SK-N-SH (cell line): ENCODE data around the gene KCNA5. TPM values are rescaled to one million over a fixed set of nuclear protein-coding genes. Genes with fewer than 3 reads are reported as not detected.

ENCODE experiments used
- CTCF ChIA-PET: fragments of 300-600, 350-600 bp; formaldehyde crosslinking; extraction: SDS; loops from one replicate; lab custom pipeline; 2021; lab: Yijun Ruan, JAX
- POLR2A ChIA-PET: fragments of 350-600 bp; sonication (Branson Sonifier 250); formaldehyde crosslinking; extraction: SDS; loops from one replicate; lab custom pipeline; 2020; ENCODE audit warnings: antibody characterized with exemption, inconsistent platforms; lab: Yijun Ruan, JAX
- DNase-seq: peaks from one replicate; pipeline ENCODE4 v3.0.0; 2012
- H2AFZ ChIP-seq: fragments of 200-600 bp; sonication (generic); 2 replicates; pipeline ENCODE4 v1.8.1; 2016; ENCODE audit warnings: antibody characterized with exemption, mild to moderate bottlenecking, low read depth
- H3F3A ChIP-seq: fragments of 200-600 bp; sonication (generic); replicated peaks from 2 replicates; pipeline ENCODE3; 2016; ENCODE audit warnings: antibody characterized with exemption, mild to moderate bottlenecking; ENCODE audit not compliant: insufficient read depth
- H3K27ac ChIP-seq, 2 experiments: fragments of 200-500 bp in 1 of 2; fragments of 200-600 bp in 1 of 2; sonication (Bioruptor generic) in 1 of 2; sonication (generic), shearing (Covaris generic) in 1 of 2; 2 replicates each; pipeline versions ENCODE4 v1.5.1 to v1.6.1; 2014 to 2016; ENCODE audit warnings: low read depth in 2 of 2, inconsistent platforms in 1 of 2, low read length in 1 of 2, mild to moderate bottlenecking in 1 of 2, mixed read lengths in 1 of 2
- H3K27me3 ChIP-seq: fragments of 200-600 bp; sonication (generic), shearing (Covaris generic); 2 replicates; pipeline ENCODE4 v1.6.1; 2016; ENCODE audit warnings: mixed run types; ENCODE audit not compliant: insufficient read depth
- H3K36me3 ChIP-seq, 2 experiments: fragments of 200-500 bp in 1 of 2; fragments of 200-600 bp in 1 of 2; sonication (Bioruptor generic) in 1 of 2; sonication (generic) in 1 of 2; replicated peaks in 1 of 2; 2 replicates each; pipeline versions ENCODE3 to v1.5.1; 2014 to 2016; ENCODE audit warnings: low read length in 1 of 2, mild to moderate bottlenecking in 1 of 2; ENCODE audit not compliant: insufficient read depth in 2 of 2, control insufficient read depth in 1 of 2
- H3K4me1 ChIP-seq, 2 experiments: fragments of 200-500 bp in 1 of 2; fragments of 200-600 bp in 1 of 2; sonication (Bioruptor generic) in 1 of 2; sonication (generic), shearing (Covaris generic) in 1 of 2; 2 replicates each; pipeline versions ENCODE4 v1.5.1 to v1.6.1; 2014 to 2016; ENCODE audit warnings: low read depth in 1 of 2, low read length in 1 of 2, mixed run types in 1 of 2; ENCODE audit not compliant: insufficient read depth in 2 of 2, control insufficient read depth in 1 of 2
- H3K4me2 ChIP-seq: fragments of 200-600 bp; sonication (generic), shearing (Covaris generic); 2 replicates; pipeline ENCODE4 v1.6.1; 2017; ENCODE audit warnings: mixed run types
- H3K4me3 ChIP-seq, 2 experiments: fragments of 200-500 bp in 1 of 2; fragments of 200-600 bp in 1 of 2; sonication (Bioruptor generic) in 1 of 2; sonication (generic), shearing (Covaris generic) in 1 of 2; 2 replicates each; pipeline versions ENCODE4 v1.5.1 to v1.8.1; 2014 to 2016; ENCODE audit warnings: low read depth in 2 of 2, inconsistent platforms in 1 of 2, low read length in 1 of 2, mild to moderate bottlenecking in 1 of 2, mixed read lengths in 1 of 2, moderate library complexity in 1 of 2
- H3K79me2 ChIP-seq: fragments of 200-600 bp; sonication (generic); 2 replicates; pipeline ENCODE4 v1.8.1; 2017; ENCODE audit warnings: mild to moderate bottlenecking; ENCODE audit not compliant: insufficient read depth
- H3K9ac ChIP-seq: fragments of 200-600 bp; sonication (generic); 2 replicates; pipeline ENCODE4 v1.6.1; 2017; ENCODE audit warnings: mixed run types
- H3K9me2 ChIP-seq: fragments of 200-600 bp; sonication (generic); 2 replicates; pipeline ENCODE4 v1.6.1; 2017; ENCODE audit warnings: mixed run types
- H3K9me3 ChIP-seq: fragments of 200-600 bp; sonication (generic); 2 replicates; pipeline ENCODE4 v1.6.1; 2017; ENCODE audit warnings: mixed run types, mild to moderate bottlenecking, moderate library complexity
- H4K20me1 ChIP-seq: fragments of 200-600 bp; sonication (generic); 2 replicates; pipeline ENCODE4 v1.6.1; 2017; ENCODE audit warnings: mild to moderate bottlenecking, mixed run types; ENCODE audit not compliant: insufficient read depth
- ELF1 ChIP-seq: IDR thresholded peaks from 2 replicates; pipeline ENCODE4 v1.4.0; 2012
- FOXJ3 ChIP-seq: sonication (generic); formaldehyde crosslinking; IDR thresholded peaks from 2 replicates; pipeline ENCODE4 v1.5.1; 2020; ENCODE audit warnings: mild to moderate bottlenecking, missing genetic modification reagents
- FOXM1 ChIP-seq: IDR thresholded peaks from 2 replicates; pipeline ENCODE4 v1.4.0; 2012; ENCODE audit warnings: low read depth, mild to moderate bottlenecking
- GABPA ChIP-seq: IDR thresholded peaks from 2 replicates; pipeline ENCODE4 v1.4.0; 2012; ENCODE audit warnings: low read depth, mild to moderate bottlenecking
- GATA2 ChIP-seq: sonication (generic); formaldehyde crosslinking; IDR thresholded peaks from 2 replicates; pipeline ENCODE4 v1.5.0; 2020; ENCODE audit warnings: mild to moderate bottlenecking, missing genetic modification reagents
- NFIC ChIP-seq: IDR thresholded peaks from 2 replicates; pipeline ENCODE4 v1.4.0; 2012; ENCODE audit warnings: borderline replicate concordance
- NRF1 ChIP-seq: IDR thresholded peaks from 2 replicates; pipeline ENCODE4 v1.6.1; 2012; ENCODE audit warnings: low read depth, mild to moderate bottlenecking, low read length
- PBX3 ChIP-seq: IDR thresholded peaks from 2 replicates; pipeline ENCODE4; 2012
- RAD21 ChIP-seq: IDR thresholded peaks from 2 replicates; pipeline ENCODE4 v1.6.1; 2012; ENCODE audit warnings: mild to moderate bottlenecking, low read length
- RCOR1 ChIP-seq: fragments of 150-350 bp; IDR thresholded peaks from 2 replicates; pipeline ENCODE4 v1.6.1; 2017; ENCODE audit warnings: antibody characterized with exemption, low read length
- RFX5 ChIP-seq: IDR thresholded peaks from 2 replicates; pipeline ENCODE4 v1.6.1; 2012; ENCODE audit warnings: mild to moderate bottlenecking, improper control_type of control experiment, low read length
- SMC3 ChIP-seq: IDR thresholded peaks from 2 replicates; pipeline ENCODE4 v1.6.1; 2012; ENCODE audit warnings: low read depth, low read length, improper control_type of control experiment
- TCF12 ChIP-seq: IDR thresholded peaks from 2 replicates; pipeline ENCODE4 v1.4.0; 2012
- TEAD4 ChIP-seq: IDR thresholded peaks from 2 replicates; pipeline ENCODE4 v1.4.0; 2012; ENCODE audit warnings: mild to moderate bottlenecking, borderline replicate concordance; ENCODE audit not compliant: insufficient read depth
- USF1 ChIP-seq: IDR thresholded peaks from 2 replicates; pipeline ENCODE4 v1.4.0; 2012; ENCODE audit warnings: low read depth, borderline replicate concordance
- WGBS: methylation state at CpG from one replicate; pipeline ENCODE4 v1.1.6; 2017; ENCODE audit warnings: low lambda C conversion rate; 5-methylcytosine and 5-hydroxymethylcytosine counted together
- polyA plus RNA-seq, 3 experiments: library from polyadenylated mRNA; depleted of rRNA; stranded (reverse); fragments of >200 nt; gene quantifications; 2 replicates each; pipeline ENCODE4 v1.2.3, GENCODE V29; 2012
- TF ChIP-seq, protein P1 (sequence below): fragments of 150-350 bp; IDR thresholded peaks from 2 replicates; pipeline ENCODE4 v1.6.1; 2017; ENCODE audit warnings: antibody characterized with exemption, low read length, low read depth, borderline replicate concordance
- TF ChIP-seq, protein P2 (sequence below): fragments of 200-600 bp; sonication (generic); IDR thresholded peaks from 2 replicates; pipeline ENCODE4 v1.6.1; 2017; ENCODE audit warnings: antibody characterized with exemption, mild to moderate bottlenecking, moderate library complexity
- TF ChIP-seq, protein P3 (sequence below): IDR thresholded peaks from 2 replicates; pipeline ENCODE4 v1.4.0; 2012; ENCODE audit warnings: low read depth, borderline replicate concordance

KCNA5 gene
- polyA plus RNA-seq, 1 of the 3 experiments (the other 2 are of a cell fraction) = not detected

DNA sequence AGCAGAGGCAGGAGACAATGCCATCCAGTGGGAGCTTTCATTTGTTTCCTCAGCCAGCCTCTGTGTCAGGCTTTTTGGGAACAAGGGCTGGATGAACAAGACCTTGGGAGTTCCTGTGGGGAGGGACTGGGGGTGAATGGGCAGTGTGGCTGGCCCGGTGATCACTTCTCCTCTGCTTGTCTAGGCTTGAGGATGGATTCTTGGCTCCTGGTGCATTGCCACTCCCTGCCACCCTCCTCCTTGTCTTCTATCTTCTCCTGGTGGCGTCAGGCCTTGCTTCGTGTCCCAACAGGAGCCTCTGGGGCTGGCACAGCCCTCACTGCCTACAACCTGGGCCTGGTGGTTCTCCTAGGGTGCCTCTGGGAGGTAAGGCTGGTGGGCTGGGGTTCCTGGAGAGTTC is 25.0 kb upstream of the KCNA5 start:
- Histone ChIP-seq H3K27ac (no peak overlapping the region), H3K4me3 (no peak overlapping the region), H3K9me2 (no peaks in the 10 kb centered on the region), H4K20me1 (no peaks in the 10 kb centered on the region), H2AFZ (no peak overlapping the region), H3K4me2 (no peak overlapping the region), H3K36me3 (no peaks in the 10 kb centered on the region), H3K79me2 (no peaks in the 10 kb centered on the region), H3K9me3 (no peaks in the 10 kb centered on the region), H3K4me1 (no peaks in the 10 kb centered on the region), H3K27me3 (peaks cover 94% of the 10 kb centered on the region), H3K9ac (no peak overlapping the region), H3F3A (no peaks in the 10 kb centered on the region)
- TF ChIP-seq RAD21 (no peak), FOXM1 (no peak), FOXJ3 (CRISPR knock-in tag) (no peak), GABPA (no peak)
- TF ChIP-seq, protein P1, sequence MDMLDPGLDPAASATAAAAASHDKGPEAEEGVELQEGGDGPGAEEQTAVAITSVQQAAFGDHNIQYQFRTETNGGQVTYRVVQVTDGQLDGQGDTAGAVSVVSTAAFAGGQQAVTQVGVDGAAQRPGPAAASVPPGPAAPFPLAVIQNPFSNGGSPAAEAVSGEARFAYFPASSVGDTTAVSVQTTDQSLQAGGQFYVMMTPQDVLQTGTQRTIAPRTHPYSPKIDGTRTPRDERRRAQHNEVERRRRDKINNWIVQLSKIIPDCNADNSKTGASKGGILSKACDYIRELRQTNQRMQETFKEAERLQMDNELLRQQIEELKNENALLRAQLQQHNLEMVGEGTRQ = no peak
- ChIA-PET POLR2A (no interaction called here), CTCF (no interaction called here)
- no peak for DNase-seq
- 0% methylated on average over 3 of the region's 3 CpGs for WGBS

DNA sequence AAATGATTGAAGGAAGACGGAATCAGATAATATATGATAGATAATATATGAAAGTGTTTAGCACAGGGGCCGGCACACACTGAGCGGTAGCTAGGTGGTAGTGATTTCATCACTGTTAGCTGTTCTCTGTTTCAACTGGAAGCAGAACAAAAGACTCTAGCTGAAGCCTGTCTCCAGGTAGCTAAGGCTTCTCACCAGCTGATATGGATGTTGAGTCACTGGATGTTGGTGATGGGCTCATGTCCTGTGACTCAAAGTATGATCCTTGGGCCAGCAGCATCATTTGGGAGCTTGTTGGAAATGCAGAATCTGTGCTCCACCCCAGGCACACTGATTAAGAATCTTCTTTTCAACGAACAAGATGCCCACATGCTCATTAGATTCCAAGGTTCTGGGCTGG is 21.7 kb upstream of the KCNA5 start:
- TF ChIP-seq ELF1 = no peak
- no peak for TF ChIP-seq GATA2 (CRISPR knock-in tag)
- TF ChIP-seq, protein P2, sequence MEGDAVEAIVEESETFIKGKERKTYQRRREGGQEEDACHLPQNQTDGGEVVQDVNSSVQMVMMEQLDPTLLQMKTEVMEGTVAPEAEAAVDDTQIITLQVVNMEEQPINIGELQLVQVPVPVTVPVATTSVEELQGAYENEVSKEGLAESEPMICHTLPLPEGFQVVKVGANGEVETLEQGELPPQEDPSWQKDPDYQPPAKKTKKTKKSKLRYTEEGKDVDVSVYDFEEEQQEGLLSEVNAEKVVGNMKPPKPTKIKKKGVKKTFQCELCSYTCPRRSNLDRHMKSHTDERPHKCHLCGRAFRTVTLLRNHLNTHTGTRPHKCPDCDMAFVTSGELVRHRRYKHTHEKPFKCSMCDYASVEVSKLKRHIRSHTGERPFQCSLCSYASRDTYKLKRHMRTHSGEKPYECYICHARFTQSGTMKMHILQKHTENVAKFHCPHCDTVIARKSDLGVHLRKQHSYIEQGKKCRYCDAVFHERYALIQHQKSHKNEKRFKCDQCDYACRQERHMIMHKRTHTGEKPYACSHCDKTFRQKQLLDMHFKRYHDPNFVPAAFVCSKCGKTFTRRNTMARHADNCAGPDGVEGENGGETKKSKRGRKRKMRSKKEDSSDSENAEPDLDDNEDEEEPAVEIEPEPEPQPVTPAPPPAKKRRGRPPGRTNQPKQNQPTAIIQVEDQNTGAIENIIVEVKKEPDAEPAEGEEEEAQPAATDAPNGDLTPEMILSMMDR = no peak
- no peak for TF ChIP-seq GABPA
- TF ChIP-seq SMC3 = no peak
- no peak for TF ChIP-seq FOXM1
- TF ChIP-seq USF1 = no peak
- TF ChIP-seq TEAD4 = no peak
- TF ChIP-seq NRF1 = no peak
- TF ChIP-seq, protein P3, sequence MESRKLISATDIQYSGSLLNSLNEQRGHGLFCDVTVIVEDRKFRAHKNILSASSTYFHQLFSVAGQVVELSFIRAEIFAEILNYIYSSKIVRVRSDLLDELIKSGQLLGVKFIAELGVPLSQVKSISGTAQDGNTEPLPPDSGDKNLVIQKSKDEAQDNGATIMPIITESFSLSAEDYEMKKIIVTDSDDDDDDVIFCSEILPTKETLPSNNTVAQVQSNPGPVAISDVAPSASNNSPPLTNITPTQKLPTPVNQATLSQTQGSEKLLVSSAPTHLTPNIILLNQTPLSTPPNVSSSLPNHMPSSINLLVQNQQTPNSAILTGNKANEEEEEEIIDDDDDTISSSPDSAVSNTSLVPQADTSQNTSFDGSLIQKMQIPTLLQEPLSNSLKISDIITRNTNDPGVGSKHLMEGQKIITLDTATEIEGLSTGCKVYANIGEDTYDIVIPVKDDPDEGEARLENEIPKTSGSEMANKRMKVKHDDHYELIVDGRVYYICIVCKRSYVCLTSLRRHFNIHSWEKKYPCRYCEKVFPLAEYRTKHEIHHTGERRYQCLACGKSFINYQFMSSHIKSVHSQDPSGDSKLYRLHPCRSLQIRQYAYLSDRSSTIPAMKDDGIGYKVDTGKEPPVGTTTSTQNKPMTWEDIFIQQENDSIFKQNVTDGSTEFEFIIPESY = no peak
- TF ChIP-seq NFIC = no peak
- TF ChIP-seq PBX3 = no peak
- TF ChIP-seq RFX5 = no peak
- no peak for TF ChIP-seq RCOR1
- no peak for TF ChIP-seq RAD21
- TF ChIP-seq TCF12 = no peak
- TF ChIP-seq, all 33 proteins: peak for 0
- Histone ChIP-seq H3K4me1 (no peaks in the 10 kb centered on the region), H3K27ac (no peak overlapping the region), H4K20me1 (no peaks in the 10 kb centered on the region), H2AFZ (no peak overlapping the region), H3K4me2 (no peak overlapping the region), H3K9me2 (no peaks in the 10 kb centered on the region), H3K36me3 (no peaks in the 10 kb centered on the region), H3F3A (no peaks in the 10 kb centered on the region), H3K4me3 (no peak overlapping the region), H3K79me2 (no peaks in the 10 kb centered on the region), H3K27me3 (peaks cover 87% of the 10 kb centered on the region), H3K9me3 (no peaks in the 10 kb centered on the region), H3K9ac (no peak overlapping the region)
- DNase-seq = no peak
- CTCF ChIA-PET = interaction anchor here (0.7 to 6.2 kb wide), 22 partner anchors 10 to 723 kb away, joined by 3 to 85 read pairs (median 3); no protein-coding TSS in a partner anchor
- POLR2A ChIA-PET = no interaction called here
- WGBS = 15% methylated on average over 4 of the region's 4 CpGs
